ENCODE data around the gene MXRA7.

- TF ChIP-seq CTCF (IDR thresholded peaks at IDR 0.05) (no peak), POLR2A (IDR thresholded peaks at IDR 0.05) (no peak)
Measured at GRCh38 chr17:76686538-76687297, 24.0 kb downstream of the MXRA7 start.
